Activated CD4-positive, alpha-beta memory T cell treated with anti-CD3 and anti-CD28 coated beads for 36 hours (primary cell): ENCODE measurements around the gene ERF. TPM values are rescaled to one million over a fixed set of nuclear protein-coding genes. Genes with fewer than 3 reads are reported as not detected.
A peak's percentile ranks its signal among the peaks of the same experiment; 100 is the strongest.

Experiments
- CTCF ChIA-PET: fragments of 350-600 bp; sonication (Branson Sonifier 250); formaldehyde crosslinking; loops from one replicate; lab custom pipeline; 2021; ENCODE audit warnings: antibody characterized with exemption, inconsistent platforms; lab: Charles Lee
- POLR2A ChIA-PET: fragments of 350-600 bp; sonication (Branson Sonifier 250); formaldehyde crosslinking; loops from one replicate; lab custom pipeline; 2021; ENCODE audit warnings: antibody characterized with exemption; lab: Charles Lee
- DNase-seq: peaks from one replicate; pipeline ENCODE4 v3.0.0-alpha.2; 2020
- H3K27ac Mint-ChIP-seq: one replicate; pipeline ENCODE4 v1.8.0; 2021; ENCODE audit warnings: mixed read lengths
- H3K27me3 Mint-ChIP-seq: one replicate; pipeline ENCODE4 v1.8.0; 2021; ENCODE audit warnings: mixed read lengths
- H3K36me3 Mint-ChIP-seq: one replicate; pipeline ENCODE4 v1.8.0; 2021; ENCODE audit warnings: mixed read lengths
- H3K4me1 Mint-ChIP-seq: one replicate; pipeline ENCODE4 v1.8.0; 2021; ENCODE audit warnings: low read depth, mixed read lengths
- H3K4me3 Mint-ChIP-seq: one replicate; pipeline ENCODE4 v1.8.0; 2021; ENCODE audit warnings: mild to moderate bottlenecking, mixed read lengths
- H3K9me3 Mint-ChIP-seq: one replicate; pipeline ENCODE4 v1.8.0; 2021; ENCODE audit warnings: mixed read lengths
- intact Hi-C: fragments of 100-400 bp; cut with micrococcal nuclease; formaldehyde crosslinking; loops from one replicate; pipeline ENCODE4 v1.15.1; 2023
- total RNA-seq, 2 experiments: library from RNA; stranded (reverse); gene quantifications; one replicate each; pipeline ENCODE4 v1.2.3, GENCODE V29; 2021

ERF gene
- total RNA-seq, 2 experiments from 2014 or later = 43.1 to 56.5 TPM

DNA sequence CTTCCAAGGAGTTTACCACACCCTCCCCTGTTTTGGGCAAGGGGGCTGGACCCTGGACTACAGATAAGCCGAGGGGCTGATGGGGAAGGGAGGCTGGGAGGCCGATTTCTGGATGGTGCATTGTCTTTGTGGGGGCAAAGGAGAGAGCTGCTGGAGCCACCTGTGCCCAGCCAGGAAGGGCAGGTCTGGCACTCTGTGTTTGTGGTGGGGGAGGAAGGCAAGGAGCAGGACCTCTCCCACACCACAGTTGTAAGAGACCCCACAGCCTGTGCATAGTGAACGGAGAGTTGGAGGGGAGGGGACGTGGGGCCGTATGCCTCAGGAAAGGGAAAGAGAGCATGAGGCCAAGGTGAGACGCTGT lies 31.0 kb upstream of the ERF start:
- Mint-ChIP-seq H3K36me3 (peaks cover 9% of the 10 kb centered on the region), H3K27me3 (no peaks in the 10 kb centered on the region), H3K4me3 (peak overlapping the region; percentile 76), H3K27ac (peak overlapping the region; percentile 19), H3K4me1 (peaks cover 31% of the 10 kb centered on the region), H3K9me3 (no peaks in the 10 kb centered on the region)
- intact Hi-C loops = loop anchor here (2.0 kb wide), 1 partner anchor 87 kb away; no protein-coding TSS in a partner anchor
- no peak for DNase-seq
- ChIA-PET POLR2A (no interaction called here), CTCF (interaction anchor here (2.8 kb wide), 1 partner anchor 10 kb away, joined by 12 read pairs; no protein-coding TSS in a partner anchor)

DNA sequence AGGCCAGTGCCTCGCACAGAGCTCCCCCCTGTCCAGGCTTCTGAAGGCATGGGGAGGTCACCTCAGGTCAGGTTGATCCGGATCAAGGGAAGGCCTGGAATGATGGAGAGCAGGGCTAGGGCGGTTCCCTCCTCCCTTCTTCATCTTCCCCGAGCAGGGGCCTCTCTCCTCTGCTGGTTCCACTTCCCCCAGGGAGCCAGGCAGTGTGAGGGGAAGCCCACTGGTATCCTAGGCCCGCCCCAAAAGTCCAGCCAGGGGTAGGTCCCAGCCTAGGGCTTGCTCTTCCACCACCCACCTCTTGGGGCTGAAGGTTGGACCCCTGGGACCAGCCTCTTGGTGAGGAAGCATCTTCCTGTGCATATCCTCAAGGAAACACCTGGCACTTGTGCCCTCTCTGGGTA lies 30.6 kb upstream of the ERF start:
- Mint-ChIP-seq H3K27me3 (no peaks in the 10 kb centered on the region), H3K27ac (peak overlapping the region; percentile 19)

DNA sequence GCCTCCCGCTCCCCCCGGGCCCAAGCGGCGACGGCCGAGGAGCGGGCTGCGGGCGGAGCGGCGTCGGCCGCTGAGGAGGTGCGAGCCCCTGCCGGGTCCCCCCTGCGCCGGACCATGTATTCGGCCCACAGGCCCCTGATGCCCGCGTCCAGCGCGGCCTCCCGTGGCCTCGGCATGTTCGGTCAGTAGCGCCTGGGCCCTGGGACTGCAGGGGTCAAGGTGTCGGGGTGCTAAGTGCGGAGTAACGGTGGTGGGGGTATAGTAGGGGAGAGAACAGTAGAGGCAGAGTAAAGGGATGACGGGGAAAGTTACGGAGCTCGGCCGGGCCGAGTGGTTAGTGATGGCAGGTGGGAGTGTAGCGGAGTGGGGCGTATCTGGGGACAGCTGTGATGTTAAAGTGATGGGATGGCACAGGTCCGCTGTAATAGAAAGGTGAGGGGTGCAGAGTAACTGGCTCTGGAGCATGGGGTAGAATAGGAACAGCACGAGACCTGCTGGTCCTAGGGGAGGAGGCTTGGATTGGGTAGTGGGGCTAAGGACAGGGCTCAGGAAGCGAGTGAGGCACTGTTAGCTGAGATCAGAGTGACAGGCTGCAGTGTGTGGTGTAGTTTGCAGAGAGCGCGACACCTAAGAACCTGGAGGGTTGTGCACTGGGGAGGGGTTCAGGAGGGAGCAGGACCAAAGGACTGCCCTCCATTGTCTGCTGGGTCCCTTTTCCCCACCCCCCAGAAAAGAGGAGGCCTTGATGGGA lies 29.8 kb upstream of the ERF start:
- H3K27ac Mint-ChIP-seq = peak overlapping the region; percentile 72
- DNase-seq = peak; percentile 46
- no peaks in the 10 kb centered on the region for H3K27me3 Mint-ChIP-seq
- peaks cover 31% of the 10 kb centered on the region for H3K4me1 Mint-ChIP-seq
- peaks cover 6% of the 10 kb centered on the region for H3K36me3 Mint-ChIP-seq
- no peaks in the 10 kb centered on the region for H3K9me3 Mint-ChIP-seq
- intact Hi-C loops = loop anchor here (2.0 kb wide), 1 partner anchor 86 kb away; no protein-coding TSS in a partner anchor
- ChIA-PET POLR2A (interaction anchor here (1.3 to 1.9 kb wide), 3 partner anchors 42 to 152 kb away, joined by 3 to 7 read pairs (median 4); partner anchors contain the start of genes GSK3A and POU2F2), CTCF (interaction anchor here (0.6 to 2.8 kb wide), 3 partner anchors 11 to 45 kb away, joined by 3 to 12 read pairs (median 5); partner anchors contain the start of gene GSK3A)
- peak overlapping the region; percentile 76 for H3K4me3 Mint-ChIP-seq

More for the DNA sequence above, 30.6 kb upstream of the ERF start:
- peaks cover 9% of the 10 kb centered on the region for H3K36me3 Mint-ChIP-seq
- CTCF ChIA-PET = interaction anchor here (0.8 to 2.8 kb wide), 2 partner anchors 10 to 43 kb away, joined by 5 to 12 read pairs; partner anchors contain the start of gene GSK3A
- H3K9me3 Mint-ChIP-seq = no peaks in the 10 kb centered on the region
- intact Hi-C loops = loop anchor here (2.0 kb wide), 1 partner anchor 87 kb away; no protein-coding TSS in a partner anchor
- peak overlapping the region; percentile 76 for H3K4me3 Mint-ChIP-seq
- DNase-seq = no peak
- peaks cover 31% of the 10 kb centered on the region for H3K4me1 Mint-ChIP-seq
- POLR2A ChIA-PET = interaction anchor here (1.5 to 1.9 kb wide), 2 partner anchors 43 to 153 kb away, joined by 4 to 7 read pairs; partner anchors contain the start of genes GSK3A and POU2F2

DNA sequence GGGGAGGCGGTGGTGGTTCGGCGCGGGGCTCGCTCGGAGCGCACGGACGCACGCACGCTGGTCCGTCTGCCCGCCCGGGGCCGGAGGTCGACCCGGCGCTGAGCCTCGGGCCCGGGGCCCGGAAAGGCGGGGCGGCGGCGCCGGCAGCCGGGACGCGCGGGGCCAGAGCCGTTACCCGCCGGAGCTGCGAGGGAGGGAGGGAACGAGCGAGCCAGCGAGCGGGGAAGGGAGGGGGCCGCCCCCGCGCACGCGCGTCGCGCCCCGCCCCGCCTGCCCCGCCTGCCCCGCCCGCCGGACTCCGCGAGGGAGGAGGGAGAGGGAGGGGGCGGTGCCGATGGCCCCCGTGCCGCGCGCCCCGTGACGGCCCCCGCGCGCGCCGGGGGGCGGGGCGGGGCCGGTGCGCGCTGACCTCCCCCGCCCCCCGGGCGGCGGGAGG lies 29.2 kb upstream of the ERF start:
- Mint-ChIP-seq H3K4me3 (no peak overlapping the region), H3K36me3 (peaks cover 6% of the 10 kb centered on the region), H3K27ac (no peak overlapping the region), H3K4me1 (peaks cover 38% of the 10 kb centered on the region), H3K27me3 (no peaks in the 10 kb centered on the region), H3K9me3 (no peaks in the 10 kb centered on the region)
- CTCF ChIA-PET = interaction anchor here (0.6 to 2.8 kb wide), 2 partner anchors 12 to 46 kb away, joined by 3 to 12 read pairs; no protein-coding TSS in a partner anchor
- intact Hi-C loops = loop anchor here (2.0 kb wide), 1 partner anchor 85 kb away; no protein-coding TSS in a partner anchor
- POLR2A ChIA-PET = interaction anchor here (1.3 to 1.9 kb wide), 3 partner anchors 42 to 151 kb away, joined by 3 to 7 read pairs (median 4); partner anchors contain the start of genes GSK3A and POU2F2
- DNase-seq = peak; percentile 85

DNA sequence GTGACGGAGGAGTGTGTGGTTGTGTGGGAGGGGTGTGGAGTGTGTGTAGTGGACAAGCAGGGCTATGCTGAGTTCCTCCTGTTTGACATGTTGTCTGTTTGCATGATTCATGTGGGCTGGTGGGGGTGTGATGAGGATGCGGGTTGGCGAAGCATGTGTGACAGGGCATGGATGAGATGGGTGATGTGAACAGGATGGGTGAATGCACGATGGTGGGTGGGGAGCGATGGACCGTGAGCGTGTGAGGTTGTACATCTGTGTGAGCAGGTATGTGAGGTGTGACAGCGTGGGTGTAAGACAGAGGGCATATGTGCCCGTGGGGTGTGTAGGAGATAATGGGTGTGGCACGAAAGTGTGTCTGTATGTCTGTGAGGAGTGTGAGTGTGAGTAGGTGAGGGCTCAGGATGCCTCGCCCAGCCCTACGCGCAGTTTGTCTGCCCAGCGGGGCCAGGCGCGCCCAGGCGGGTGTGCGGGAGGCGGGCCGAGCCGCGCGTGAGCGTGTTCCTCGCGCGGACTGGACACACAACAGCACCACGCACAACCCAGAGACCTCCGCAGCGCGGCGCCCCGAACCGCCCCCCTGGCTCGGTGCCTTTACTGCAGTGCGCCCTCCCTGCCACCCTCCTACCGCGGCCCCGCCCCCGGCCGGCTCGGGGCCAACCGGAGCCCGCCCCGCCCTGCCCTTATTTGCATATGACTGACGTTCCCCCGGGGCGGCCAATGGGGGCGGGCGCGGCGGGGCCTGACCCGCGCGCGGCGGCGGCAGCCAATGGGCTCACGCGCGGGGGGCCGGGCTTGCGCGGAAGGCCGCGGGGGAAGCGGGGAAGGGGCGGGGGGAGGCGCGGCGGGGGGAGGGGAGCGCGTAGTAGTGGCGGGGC lies 28.5 kb upstream of the ERF start:
- DNase-seq = peak; percentile 97
- Mint-ChIP-seq H3K9me3 (no peaks in the 10 kb centered on the region), H3K4me3 (no peak overlapping the region), H3K4me1 (peaks cover 44% of the 10 kb centered on the region), H3K27ac (no peak overlapping the region), H3K36me3 (peaks cover 6% of the 10 kb centered on the region), H3K27me3 (no peaks in the 10 kb centered on the region)
- POLR2A ChIA-PET = interaction anchor here (1.1 to 1.9 kb wide), 3 partner anchors 13 to 43 kb away, joined by 3 to 7 read pairs (median 4); partner anchors contain the start of gene GSK3A
- CTCF ChIA-PET = interaction anchor here (1.1 to 2.1 kb wide), 3 partner anchors 13 to 40 kb away, joined by 3 to 7 read pairs (median 5); no protein-coding TSS in a partner anchor
- intact Hi-C loops = loop anchor here (1.0 to 2.0 kb wide), 8 partner anchors 15 to 85 kb away; partner anchors contain the start of genes DEDD2, ERF, MEGF8 and PAFAH1B3

DNA sequence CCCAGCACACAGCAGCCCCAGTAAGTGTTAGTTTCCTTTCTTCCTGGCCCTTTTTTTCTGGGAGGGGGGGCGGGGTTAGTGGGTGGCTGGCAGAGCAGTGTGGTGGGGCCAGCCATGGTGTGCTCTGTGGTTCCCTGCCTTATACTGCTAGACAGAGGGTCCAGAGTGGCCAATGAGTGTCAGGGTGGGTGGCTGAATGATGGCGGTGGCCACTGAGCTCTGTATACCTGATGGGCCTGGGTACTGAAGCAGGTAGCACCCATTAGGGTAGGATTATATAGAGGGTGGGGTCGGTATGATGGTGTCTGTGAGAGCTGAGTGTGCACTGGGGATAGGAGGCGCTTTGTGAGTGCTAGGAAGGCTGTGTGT lies 27.9 kb upstream of the ERF start:
- intact Hi-C loops = loop anchor here (1.0 to 2.0 kb wide), 7 partner anchors 15 to 66 kb away; partner anchors contain the start of genes DEDD2, ERF, MEGF8 and PAFAH1B3
- peaks cover 6% of the 10 kb centered on the region for H3K36me3 Mint-ChIP-seq
- CTCF ChIA-PET = interaction anchor here (1.1 to 2.1 kb wide), 3 partner anchors 12 to 39 kb away, joined by 3 to 7 read pairs (median 5); no protein-coding TSS in a partner anchor
- H3K9me3 Mint-ChIP-seq = no peaks in the 10 kb centered on the region
- no peaks in the 10 kb centered on the region for H3K27me3 Mint-ChIP-seq
- POLR2A ChIA-PET = interaction anchor here (1.0 to 1.1 kb wide), 2 partner anchors 12 to 38 kb away, joined by 3 to 4 read pairs; no protein-coding TSS in a partner anchor
- H3K4me1 Mint-ChIP-seq = peaks cover 48% of the 10 kb centered on the region
- H3K27ac Mint-ChIP-seq = no peak overlapping the region
- no peak overlapping the region for H3K4me3 Mint-ChIP-seq
- no peak for DNase-seq

DNA sequence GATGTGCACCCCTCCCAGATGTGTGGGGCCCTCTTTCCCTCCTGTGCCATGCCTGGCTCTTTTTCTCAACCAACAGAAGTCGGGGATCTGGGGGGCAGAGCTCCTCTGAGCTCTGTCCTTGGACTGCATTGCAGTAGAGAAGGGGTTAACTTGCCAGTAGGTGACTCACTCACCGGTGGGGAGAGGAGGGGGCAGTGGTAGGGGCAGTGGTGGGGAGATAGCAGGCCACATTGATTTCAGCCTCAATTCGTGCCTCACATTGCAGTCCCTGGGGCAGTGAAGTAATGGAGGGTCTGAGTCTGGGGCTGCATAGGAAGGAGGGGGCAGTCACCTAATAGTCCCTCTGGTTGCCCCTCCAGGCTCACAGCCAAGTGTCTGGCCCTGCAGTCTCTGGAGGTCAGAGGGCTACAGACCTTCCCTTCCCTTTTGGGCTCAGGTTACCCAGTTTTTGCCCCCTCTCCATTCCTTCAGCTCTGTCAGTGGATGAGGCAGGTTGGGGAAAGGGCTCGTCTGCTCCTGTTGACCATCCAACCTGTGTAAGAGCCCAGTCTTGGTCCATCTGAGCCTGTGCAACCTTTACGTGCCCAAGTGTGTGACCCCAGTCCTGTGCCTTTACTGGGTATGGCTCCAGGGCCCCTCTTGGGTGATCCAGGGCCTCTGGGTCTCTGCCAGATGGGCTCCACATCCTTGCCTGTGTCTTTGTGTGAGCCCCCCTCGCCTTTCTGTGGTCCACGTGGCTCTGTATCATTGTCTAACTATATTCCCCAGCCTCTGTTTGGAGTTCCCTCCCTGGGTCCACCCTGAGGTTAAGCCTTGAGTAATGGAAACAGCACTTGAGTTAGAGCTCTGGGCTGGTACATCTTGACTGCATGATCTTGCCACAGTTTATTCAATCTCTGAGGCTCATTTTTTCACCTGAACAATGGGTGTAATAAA lies 27.2 kb upstream of the ERF start:
- no peaks in the 10 kb centered on the region for H3K27me3 Mint-ChIP-seq
- POLR2A ChIA-PET = interaction anchor here (0.7 to 1.3 kb wide), 5 partner anchors 11 to 39 kb away, joined by 3 to 6 read pairs (median 4); partner anchors contain the start of genes GSK3A and PAFAH1B3
- CTCF ChIA-PET = interaction anchor here (0.9 to 2.1 kb wide), 4 partner anchors 12 to 38 kb away, joined by 3 to 7 read pairs (median 4); no protein-coding TSS in a partner anchor
- peaks cover 2% of the 10 kb centered on the region for H3K36me3 Mint-ChIP-seq
- peaks cover 52% of the 10 kb centered on the region for H3K4me1 Mint-ChIP-seq
- no peaks in the 10 kb centered on the region for H3K9me3 Mint-ChIP-seq
- DNase-seq = peak; percentile 18
- H3K4me3 Mint-ChIP-seq = no peak overlapping the region
- H3K27ac Mint-ChIP-seq = no peak overlapping the region
- intact Hi-C loops = loop anchor here (2.0 kb wide), 1 partner anchor 65 kb away; the partner anchor contains the start of gene DEDD2

DNA sequence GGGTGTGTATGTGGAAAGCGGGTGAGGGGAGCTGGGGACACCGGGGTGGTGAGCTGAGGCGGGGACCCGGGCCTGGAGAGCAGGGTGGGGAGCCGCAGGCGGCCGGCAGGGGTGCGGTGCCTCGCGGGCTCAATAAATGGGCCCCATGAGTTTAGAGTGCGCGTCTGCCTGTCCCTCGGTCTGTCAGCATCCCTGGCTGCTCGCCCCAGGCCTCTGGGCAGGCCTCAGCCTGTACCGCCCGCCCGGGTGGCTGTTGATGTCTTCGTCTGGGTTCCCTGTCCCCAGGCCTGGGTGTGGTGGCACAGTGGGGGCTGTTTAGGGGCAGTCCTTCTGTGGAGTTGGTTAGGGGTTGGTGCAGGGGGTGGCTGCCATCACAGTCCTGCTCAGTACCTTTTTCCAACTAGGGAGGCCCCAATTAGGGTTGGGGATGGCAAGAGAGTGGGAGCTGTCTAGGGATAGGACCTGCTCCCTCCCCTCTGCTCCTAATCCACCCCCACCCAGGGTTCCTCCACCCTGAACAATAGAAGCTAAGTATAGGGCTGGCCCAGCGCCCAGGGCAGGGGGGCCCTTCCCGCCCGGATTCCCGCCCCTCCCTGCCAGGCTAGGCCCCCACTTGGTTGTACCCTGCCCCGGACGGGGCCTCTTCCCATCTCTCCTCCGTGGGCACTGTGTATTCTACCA lies 26.4 kb upstream of the ERF start:
- Mint-ChIP-seq H3K36me3 (peaks cover 4% of the 10 kb centered on the region), H3K4me3 (no peak overlapping the region), H3K27ac (peak overlapping the region; percentile 80), H3K9me3 (no peaks in the 10 kb centered on the region), H3K27me3 (no peaks in the 10 kb centered on the region), H3K4me1 (peaks cover 59% of the 10 kb centered on the region)
- ChIA-PET POLR2A (interaction anchor here (0.7 to 1.3 kb wide), 3 partner anchors 11 to 39 kb away, joined by 4 to 6 read pairs (median 4); partner anchors contain the start of genes GSK3A and PAFAH1B3), CTCF (interaction anchor here (0.9 to 7.0 kb wide), 4 partner anchors 11 to 38 kb away, joined by 3 to 107 read pairs (median 28); partner anchors contain the start of gene GSK3A)
- intact Hi-C loops = no loop called here
- peak; percentile 53 for DNase-seq

DNA sequence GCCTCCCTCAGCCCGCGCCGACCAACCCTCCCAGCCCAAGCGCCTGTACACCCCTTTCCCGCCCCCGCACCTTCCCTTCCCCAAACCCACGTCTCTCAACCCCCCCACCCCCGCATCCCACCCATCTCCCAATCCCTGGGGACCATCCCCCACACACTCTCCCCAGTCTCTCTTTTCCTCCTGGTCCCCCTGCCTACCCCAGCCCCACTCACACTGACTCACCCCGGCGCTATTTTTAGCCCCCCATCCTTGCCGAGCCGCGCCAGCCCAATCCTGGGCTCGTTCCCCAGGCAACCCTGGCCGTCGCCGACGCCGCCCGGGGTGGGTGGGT lies 25.9 kb upstream of the ERF start:
- H3K4me3 Mint-ChIP-seq = no peak overlapping the region
- DNase-seq = no peak
- peaks cover 59% of the 10 kb centered on the region for H3K4me1 Mint-ChIP-seq

More for the DNA sequence above, 25.9 kb upstream of the ERF start:
- Mint-ChIP-seq H3K9me3 (no peaks in the 10 kb centered on the region), H3K27ac (peak overlapping the region; percentile 80), H3K36me3 (peaks cover 6% of the 10 kb centered on the region), H3K27me3 (no peaks in the 10 kb centered on the region)
- intact Hi-C loops = no loop called here
- ChIA-PET POLR2A (interaction anchor here (1.3 to 2.0 kb wide), 3 partner anchors 10 to 38 kb away, joined by 5 to 10 read pairs (median 6); partner anchors contain the start of gene GSK3A), CTCF (interaction anchor here (2.5 to 7.0 kb wide), 3 partner anchors 10 to 37 kb away, joined by 22 to 107 read pairs (median 48); partner anchors contain the start of gene GSK3A)
